AG04449 (cell line): ENCODE measurements around the gene LNX1.
"Not testable (repeated sequence)": the region's sequence is repeated elsewhere in the genome, so short reads cannot be mapped to it uniquely, and the experiment has no call there.

Experiments used
- CTCF ChIA-PET: fragments of 350-600 bp; formaldehyde crosslinking; extraction: SDS; loops from one replicate; lab custom pipeline; 2021; ENCODE audit warnings: antibody characterized with exemption; lab: Yijun Ruan, JAX
- POLR2A ChIA-PET: fragments of 400-600, 350-600 bp; formaldehyde crosslinking; extraction: SDS; loops from one replicate; lab custom pipeline; 2020; ENCODE audit warnings: antibody characterized with exemption, inconsistent platforms; lab: Yijun Ruan, JAX
- DNase-seq: peaks from one replicate; pipeline ENCODE4 v3.0.0-alpha.2; 2010; ENCODE audit warnings: low read depth, low spot score
- H3K4me3 ChIP-seq: 2 replicates; pipeline ENCODE4 v1.5.1; 2011; ENCODE audit warnings: low read depth, mild to moderate bottlenecking, control low read depth, low read length
- CTCF ChIP-seq: IDR thresholded peaks from one replicate; pipeline ENCODE4 v1.5.1; 2011; ENCODE audit warnings: mild to moderate bottlenecking, moderate library complexity, low read length, control low read depth, inconsistent platforms; ENCODE audit not compliant: insufficient read depth; ENCODE audit errors: missing control alignments

LNX1 gene

GRCh38 chr4:53477636-53478035 lies 113.7 kb downstream of the LNX1 start:
- no peak overlapping the region for H3K4me3 ChIP-seq
- CTCF ChIA-PET, result interaction anchor here (0.9 to 2.3 kb wide), 7 partner anchors 12 to 431 kb away, joined by 3 to 7 read pairs (median 3); no protein-coding TSS in a partner anchor
- no peak for TF ChIP-seq CTCF
- POLR2A ChIA-PET, result interaction anchor here (0.5 to 1.1 kb wide), 4 partner anchors 12 to 754 kb away, joined by 3 read pairs; no protein-coding TSS in a partner anchor
- DNase-seq, result no peak

GRCh38 chr4:53477038-53477565 lies 114.2 kb downstream of the LNX1 start:
- no peak overlapping the region; the same call in 1 of the 2 replicates for H3K4me3 ChIP-seq

GRCh38 chr4:53476232-53477037 lies 114.9 kb downstream of the LNX1 start:
- peak overlapping the region; percentile 3 for H3K4me3 ChIP-seq
- DNase-seq, result peak; percentile 99
- no peak for TF ChIP-seq CTCF
- CTCF ChIA-PET, result interaction anchor here (0.7 to 2.3 kb wide), 7 partner anchors 14 to 757 kb away, joined by 3 to 7 read pairs (median 3); no protein-coding TSS in a partner anchor
- POLR2A ChIA-PET, result interaction anchor here (0.9 to 1.7 kb wide), 9 partner anchors 14 to 761 kb away, joined by 3 to 8 read pairs (median 3); no protein-coding TSS in a partner anchor

More at GRCh38 chr4:53477038-53477565, 114.2 kb downstream of the LNX1 start:
- no peak for DNase-seq
- ChIA-PET POLR2A (interaction anchor here (0.5 to 1.7 kb wide), 9 partner anchors 12 to 757 kb away, joined by 3 to 8 read pairs (median 3); no protein-coding TSS in a partner anchor), CTCF (interaction anchor here (0.7 to 2.3 kb wide), 10 partner anchors 12 to 756 kb away, joined by 3 to 7 read pairs (median 3); no protein-coding TSS in a partner anchor)
- no peak for TF ChIP-seq CTCF

GRCh38 chr4:53466576-53466975 lies 124.7 kb downstream of the LNX1 start:
- H3K4me3 ChIP-seq, DNase-seq, POLR2A ChIA-PET: not testable (repeated sequence)
- CTCF ChIA-PET, result interaction anchor here (1.3 kb wide), 1 partner anchor 24 kb away, joined by 3 read pairs; no protein-coding TSS in a partner anchor

GRCh38 chr4:53465891-53466290 lies 125.4 kb downstream of the LNX1 start:
- ChIA-PET CTCF (interaction anchor here (1.3 kb wide), 1 partner anchor 25 kb away, joined by 3 read pairs; no protein-coding TSS in a partner anchor), POLR2A (no interaction called here)
- DNase-seq, result no peak
- no peak overlapping the region for H3K4me3 ChIP-seq
- TF ChIP-seq CTCF, result no peak

GRCh38 chr4:53465281-53465680 lies 126.0 kb downstream of the LNX1 start:
- no peak for DNase-seq
- ChIA-PET POLR2A (no interaction called here), CTCF (interaction anchor here (1.5 kb wide), 2 partner anchors 11 to 241 kb away, joined by 3 read pairs; no protein-coding TSS in a partner anchor)
- no peak overlapping the region for H3K4me3 ChIP-seq
- TF ChIP-seq CTCF, result no peak
